Cardiac fibroblast (primary cell): Measurements from ENCODE around the gene GGN.

Experiments
- DNase-seq, 2 donors: peaks; one replicate each; pipeline versions ENCODE4 v3.0.0 to v3.0.0-alpha.2; 2010; ENCODE audit warnings: low read depth in 2 of 2
- H3K4me3 ChIP-seq, 2 donors: replicated peaks in 1 of 2; 1 replicate in 1 of 2; 2 replicates in 1 of 2; pipeline ENCODE4 v1.5.1; 2011; ENCODE audit warnings: low read depth in 2 of 2, low read length in 2 of 2, mild to moderate bottlenecking in 2 of 2, moderate library complexity in 1 of 2
- TF ChIP-seq, protein P1 (sequence below): IDR thresholded peaks from one replicate; pipeline ENCODE4 v1.5.1; 2011; ENCODE audit warnings: low read depth, mild to moderate bottlenecking, low read length, inconsistent platforms

The GGN gene

GRCh38 chr19:38362076-38362945 is 25.5 kb downstream of the GGN start:
- TF ChIP-seq, protein P1, sequence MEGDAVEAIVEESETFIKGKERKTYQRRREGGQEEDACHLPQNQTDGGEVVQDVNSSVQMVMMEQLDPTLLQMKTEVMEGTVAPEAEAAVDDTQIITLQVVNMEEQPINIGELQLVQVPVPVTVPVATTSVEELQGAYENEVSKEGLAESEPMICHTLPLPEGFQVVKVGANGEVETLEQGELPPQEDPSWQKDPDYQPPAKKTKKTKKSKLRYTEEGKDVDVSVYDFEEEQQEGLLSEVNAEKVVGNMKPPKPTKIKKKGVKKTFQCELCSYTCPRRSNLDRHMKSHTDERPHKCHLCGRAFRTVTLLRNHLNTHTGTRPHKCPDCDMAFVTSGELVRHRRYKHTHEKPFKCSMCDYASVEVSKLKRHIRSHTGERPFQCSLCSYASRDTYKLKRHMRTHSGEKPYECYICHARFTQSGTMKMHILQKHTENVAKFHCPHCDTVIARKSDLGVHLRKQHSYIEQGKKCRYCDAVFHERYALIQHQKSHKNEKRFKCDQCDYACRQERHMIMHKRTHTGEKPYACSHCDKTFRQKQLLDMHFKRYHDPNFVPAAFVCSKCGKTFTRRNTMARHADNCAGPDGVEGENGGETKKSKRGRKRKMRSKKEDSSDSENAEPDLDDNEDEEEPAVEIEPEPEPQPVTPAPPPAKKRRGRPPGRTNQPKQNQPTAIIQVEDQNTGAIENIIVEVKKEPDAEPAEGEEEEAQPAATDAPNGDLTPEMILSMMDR: no peak

DNA sequence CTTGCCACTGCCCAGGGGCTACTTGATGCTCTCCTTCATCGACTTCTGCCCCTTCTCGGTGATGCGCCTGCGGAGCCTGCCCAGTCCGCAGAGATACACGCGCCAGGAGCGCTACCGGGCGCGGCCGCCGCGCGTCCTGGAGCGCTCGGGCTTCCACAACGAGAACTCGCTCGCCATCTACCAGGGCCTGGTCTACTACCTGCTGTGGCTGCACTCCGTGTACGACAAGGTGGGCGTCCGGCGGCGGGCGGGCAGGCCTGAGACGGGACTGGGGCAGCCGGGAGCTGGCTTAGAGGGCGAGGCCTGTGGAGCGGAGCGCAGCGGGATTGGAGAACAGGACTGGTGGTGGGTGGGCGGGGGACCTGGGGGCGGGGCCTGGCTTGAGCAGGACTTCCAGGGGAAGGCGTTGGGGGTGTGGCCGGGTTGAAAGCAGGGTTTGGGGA is 26.2 kb downstream of the GGN start:
- TF ChIP-seq, protein P1: peak; percentile 35
- peak; percentile 71 to 72 for DNase-seq
- H3K4me3 ChIP-seq: peak overlapping the region; percentile 62 to 71

More at GRCh38 chr19:38362076-38362945, 25.5 kb downstream of the GGN start:
- peak; percentile 53 to 60 for DNase-seq
- peak overlapping the region; percentile 62 to 71 for H3K4me3 ChIP-seq

- no peak for DNase-seq
- TF ChIP-seq, protein P1: no peak
- peak overlapping the region; percentile 62 to 71 for H3K4me3 ChIP-seq
Observed at GRCh38 chr19:38360839-38361631, 26.8 kb downstream of the GGN start.

GRCh38 chr19:38360351-38360750 is 27.5 kb downstream of the GGN start:
- H3K4me3 ChIP-seq: no peak overlapping the region
- DNase-seq: no peak
- TF ChIP-seq, protein P1: no peak

- H3K4me3 ChIP-seq: no peak overlapping the region
- TF ChIP-seq, protein P1: no peak
- no peak for DNase-seq
Observed at GRCh38 chr19:38359242-38360021, 28.4 kb downstream of the GGN start.

- H3K4me3 ChIP-seq: no peak overlapping the region
- DNase-seq: no peak
- TF ChIP-seq, protein P1: no peak
Observed at GRCh38 chr19:38358071-38358470, 29.8 kb downstream of the GGN start.
